GM04503 (cell line): ENCODE results near the gene GPR135.
"Not testable (repeated sequence)": the region's sequence is repeated elsewhere in the genome, so short reads cannot be mapped to it uniquely, and the experiment has no call there.

Experiments
- DNase-seq: peaks from one replicate; pipeline ENCODE4 v3.0.0-alpha.2; 2012; ENCODE audit warnings: low read depth

Gene GPR135

GRCh38 chr14:59474172-59474571 lies 9.0 kb upstream of the GPR135 start:
- DNase-seq, result no peak

- no peak for DNase-seq
Observed at GRCh38 chr14:59464486-59465315, 479 bp downstream of the GPR135 start.

DNA sequence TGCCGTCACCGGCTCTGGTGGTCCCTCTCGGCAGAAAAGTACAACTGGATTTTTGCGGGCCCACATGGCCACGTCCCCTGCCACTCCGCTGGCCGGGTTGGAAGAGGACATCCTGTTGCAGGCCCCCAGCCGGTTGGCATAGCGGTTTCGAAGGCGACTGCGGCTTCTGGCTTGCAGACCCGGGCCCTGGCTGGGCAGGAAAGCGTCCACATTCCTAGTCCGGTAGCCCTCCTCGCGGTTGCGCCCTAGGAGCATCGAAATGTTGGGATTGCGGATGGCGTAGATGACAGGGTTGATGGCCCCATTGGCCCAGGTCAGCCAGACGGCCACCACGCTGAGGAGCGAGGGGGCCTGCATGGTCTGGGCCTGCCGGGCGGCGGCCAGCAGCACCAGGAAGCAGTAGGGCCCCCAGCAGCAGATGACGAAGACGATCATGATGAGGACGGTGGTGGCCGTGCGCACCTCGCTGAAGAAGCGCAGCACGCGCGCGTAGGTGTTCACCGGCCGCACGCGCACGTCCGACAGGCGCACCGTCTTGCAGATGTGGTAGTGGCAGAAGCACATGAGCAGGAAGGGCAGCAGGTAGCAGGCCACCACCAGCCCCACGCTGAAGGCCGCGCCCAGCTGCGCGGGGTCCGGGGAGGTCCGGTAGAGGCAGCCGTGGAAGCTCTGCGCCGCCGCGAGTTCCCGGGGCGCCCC lies 1.2 kb downstream of the GPR135 start:
- no peak for DNase-seq

DNA sequence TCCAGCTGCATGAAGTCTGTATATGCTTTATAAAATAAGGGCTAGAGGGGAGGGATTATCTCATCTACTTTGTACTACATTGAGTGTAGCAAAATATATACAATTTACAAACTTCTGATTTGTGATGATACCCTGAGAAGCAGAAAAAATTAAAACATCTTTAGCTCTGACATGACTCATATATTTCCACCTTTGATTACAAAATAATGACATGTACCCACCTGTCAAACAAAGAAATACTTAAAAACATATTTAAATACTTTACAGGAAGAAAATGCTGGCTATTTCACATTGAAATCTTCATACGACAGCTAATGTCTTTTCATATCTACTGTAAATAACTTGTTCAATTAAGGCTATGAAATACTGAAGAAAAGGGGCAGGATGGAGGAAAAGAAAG lies 3.3 kb downstream of the GPR135 start:
- DNase-seq, result no peak

GRCh38 chr14:59460378-59460777 lies 4.8 kb downstream of the GPR135 start:
- no peak for DNase-seq

DNA sequence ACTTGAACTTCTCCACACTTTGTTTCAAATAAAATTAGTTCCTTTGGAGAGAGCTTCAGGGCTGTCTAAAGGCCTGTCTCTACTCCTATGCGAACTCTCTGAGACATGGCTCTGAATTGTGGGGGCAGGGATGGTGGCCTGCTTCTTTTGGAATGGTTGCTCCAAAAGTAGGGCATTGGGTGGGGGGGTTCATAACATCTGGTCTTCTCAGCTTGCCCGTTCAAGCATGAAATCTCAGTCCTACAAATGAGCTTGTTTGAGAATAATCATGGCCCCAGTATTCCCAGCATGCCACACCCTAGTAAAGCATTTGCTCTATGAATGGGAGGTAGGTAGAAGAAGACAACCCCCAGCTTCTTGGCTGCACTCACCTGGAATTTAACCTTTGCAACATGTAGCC lies 6.7 kb downstream of the GPR135 start:
- DNase-seq, result no peak

GRCh38 chr14:59455411-59455810 lies 9.8 kb downstream of the GPR135 start:
- DNase-seq, result peak; percentile 71

DNA sequence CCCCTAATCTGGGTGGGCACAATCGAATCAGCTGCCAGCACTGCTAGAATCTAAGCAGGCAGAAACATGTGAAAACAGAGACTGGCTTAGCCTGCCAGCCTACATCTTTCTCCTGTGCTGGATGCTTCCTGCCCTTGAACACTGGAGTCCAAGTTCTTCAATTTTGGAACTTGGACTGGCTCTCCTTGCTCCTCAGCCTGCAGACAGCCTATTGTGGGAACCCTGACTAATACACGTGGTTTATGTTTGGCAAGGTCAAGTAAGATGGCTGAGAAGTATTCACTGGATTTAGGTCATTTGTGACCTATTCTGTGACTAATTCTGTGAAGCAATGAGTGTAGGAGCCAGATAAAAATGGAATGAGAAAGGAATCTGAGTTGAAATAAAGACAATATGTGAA lies 11.0 kb downstream of the GPR135 start:
- peak; percentile 96 for DNase-seq

DNA sequence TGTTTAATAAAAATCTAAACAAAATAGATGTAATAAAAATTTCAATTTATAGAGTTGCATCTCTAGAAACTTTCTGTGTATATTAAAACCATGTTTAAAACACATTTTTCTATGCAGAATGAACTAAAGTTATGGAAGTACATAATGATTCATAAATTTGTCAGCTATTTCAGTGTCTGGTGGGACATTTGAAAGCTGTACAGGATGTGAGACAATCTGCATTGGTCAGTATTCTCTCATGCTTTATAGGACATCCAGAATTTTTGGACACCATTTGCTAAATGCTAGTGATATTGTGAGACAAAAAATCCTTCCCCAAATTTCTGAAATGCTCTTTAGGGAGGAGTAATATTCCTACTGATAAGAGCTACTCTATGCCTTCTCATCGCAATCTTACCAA lies 13.3 kb downstream of the GPR135 start:
- DNase-seq, result no peak

DNA sequence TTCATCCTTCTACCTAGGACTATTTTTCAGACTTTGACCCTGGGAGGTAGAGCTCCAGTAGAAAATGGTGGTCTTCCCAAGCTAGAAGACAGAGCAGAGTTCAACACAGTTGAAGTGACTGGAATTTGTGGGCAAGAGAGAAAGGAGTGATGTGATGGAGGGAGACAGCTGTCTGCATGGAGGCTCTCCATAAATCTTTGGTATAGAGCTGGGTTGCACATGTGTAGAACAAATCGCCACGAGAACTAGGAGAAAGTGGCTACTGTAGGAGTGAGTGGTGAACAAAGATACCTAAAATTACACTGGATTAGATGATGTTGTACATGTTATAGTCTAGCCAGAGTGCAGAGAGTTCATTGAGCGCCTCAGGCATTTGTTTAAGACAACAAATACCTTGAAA lies 14.5 kb downstream of the GPR135 start:
- no peak for DNase-seq

DNA sequence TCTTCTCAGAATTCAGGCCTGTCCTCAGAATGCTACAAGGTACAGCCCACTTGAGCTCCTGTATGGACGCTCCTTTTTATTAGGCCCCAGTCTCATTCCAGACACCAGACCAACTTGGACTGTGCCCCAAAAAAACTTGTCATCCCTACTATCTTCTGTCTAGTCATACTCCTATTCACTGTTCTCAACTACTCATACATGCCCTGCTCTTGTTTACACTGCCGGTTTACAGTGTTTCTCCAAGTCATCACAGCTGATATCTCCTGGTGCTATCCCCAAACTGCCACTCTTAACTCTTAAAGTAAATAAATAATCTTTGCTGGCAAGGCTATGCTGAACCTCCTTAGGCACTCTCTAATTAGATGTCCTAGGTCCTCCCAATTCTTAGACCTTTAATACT lies 16.5 kb downstream of the GPR135 start:
- not testable (repeated sequence) for DNase-seq

DNA sequence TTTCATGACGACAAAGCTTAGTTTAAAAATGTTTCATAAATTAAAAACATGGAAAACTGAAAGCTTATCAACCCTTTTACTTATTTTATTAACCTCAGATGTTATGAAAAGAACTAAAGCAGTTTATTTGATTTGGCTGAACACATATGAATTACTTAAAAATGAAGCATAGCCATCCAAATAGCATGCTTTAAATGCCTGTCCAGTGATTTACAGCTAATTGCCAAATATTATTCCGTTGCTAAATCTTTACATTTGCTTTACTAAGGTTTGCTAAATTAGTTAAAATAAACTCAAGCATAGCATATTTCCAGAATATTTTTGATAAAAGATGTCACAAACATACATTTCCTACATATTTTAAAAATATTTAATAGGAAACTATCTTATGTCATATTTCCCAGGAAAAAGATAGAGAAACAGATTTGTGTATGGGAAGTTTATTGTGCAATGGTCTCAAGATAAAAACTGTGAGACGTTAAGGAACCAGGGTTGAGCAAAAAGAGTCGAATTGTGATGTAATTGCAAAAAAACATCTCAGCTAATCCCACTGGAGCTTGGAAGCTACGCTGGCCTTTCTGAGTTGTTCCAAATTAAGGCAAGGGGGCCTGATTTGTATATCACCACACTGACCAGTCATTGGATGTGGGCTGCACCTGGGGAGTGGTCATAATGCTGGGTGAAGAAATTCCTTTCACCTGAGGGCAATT lies 25.8 kb downstream of the GPR135 start:
- no peak for DNase-seq

DNA sequence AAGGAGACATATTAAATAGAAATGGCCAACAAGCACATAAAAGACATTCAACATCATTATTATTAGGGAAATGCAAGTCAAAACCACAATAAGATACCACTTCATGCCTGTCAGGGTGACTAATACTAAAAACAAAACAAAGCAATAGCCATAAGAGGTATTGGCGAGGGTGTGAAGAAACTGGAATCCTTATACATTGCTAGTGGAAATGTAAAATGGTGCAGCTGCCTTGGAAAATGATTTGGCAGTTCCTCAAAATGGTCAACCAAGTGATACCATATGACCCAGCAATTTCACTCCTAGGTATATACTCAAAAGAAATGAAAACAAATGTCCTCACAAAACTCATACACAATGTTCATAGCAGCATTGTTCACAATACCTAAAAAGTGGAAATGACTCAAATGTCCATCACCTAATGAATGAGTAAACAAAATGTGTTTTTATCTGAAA lies 27.0 kb downstream of the GPR135 start:
- no peak for DNase-seq

- no peak for DNase-seq
Observed at GRCh38 chr14:59435987-59436386, 29.2 kb downstream of the GPR135 start.

DNA sequence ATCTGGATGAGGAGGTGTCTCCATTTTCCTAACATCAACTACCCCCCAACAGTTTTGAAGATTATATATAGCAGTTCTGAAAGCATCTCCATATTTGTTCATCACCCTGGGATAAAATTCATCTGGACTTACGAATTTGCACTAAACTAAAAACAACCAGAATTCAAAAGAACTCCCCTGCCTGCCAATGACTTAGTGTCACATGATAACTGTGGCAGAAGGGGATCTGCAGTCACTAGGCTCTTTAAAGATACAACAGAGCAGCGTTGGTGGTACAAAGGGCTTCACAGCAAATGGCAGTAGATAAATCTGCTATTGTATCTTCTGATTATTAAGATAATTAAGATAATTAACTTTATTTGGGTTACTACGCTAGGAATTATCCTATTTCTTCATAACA lies 30.1 kb downstream of the GPR135 start:
- no peak for DNase-seq

DNA sequence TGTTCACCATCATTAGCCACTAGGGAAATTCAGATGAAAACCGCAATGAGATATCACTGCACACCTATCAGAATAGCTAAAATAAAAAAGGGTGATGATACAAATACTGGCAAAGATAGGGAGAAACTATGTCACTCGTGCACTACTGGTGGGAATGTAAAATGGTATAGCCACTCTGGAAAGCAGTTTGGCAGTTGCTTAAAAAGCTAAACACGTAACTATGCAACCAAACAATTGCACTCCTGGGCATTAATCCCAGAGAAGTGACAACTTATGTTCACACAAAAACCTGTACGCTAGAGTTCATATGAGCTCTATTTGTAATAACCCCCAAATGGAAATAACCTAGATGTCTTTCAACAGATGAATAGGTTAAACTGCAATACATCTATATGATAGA lies 35.4 kb downstream of the GPR135 start:
- no peak for DNase-seq

DNA sequence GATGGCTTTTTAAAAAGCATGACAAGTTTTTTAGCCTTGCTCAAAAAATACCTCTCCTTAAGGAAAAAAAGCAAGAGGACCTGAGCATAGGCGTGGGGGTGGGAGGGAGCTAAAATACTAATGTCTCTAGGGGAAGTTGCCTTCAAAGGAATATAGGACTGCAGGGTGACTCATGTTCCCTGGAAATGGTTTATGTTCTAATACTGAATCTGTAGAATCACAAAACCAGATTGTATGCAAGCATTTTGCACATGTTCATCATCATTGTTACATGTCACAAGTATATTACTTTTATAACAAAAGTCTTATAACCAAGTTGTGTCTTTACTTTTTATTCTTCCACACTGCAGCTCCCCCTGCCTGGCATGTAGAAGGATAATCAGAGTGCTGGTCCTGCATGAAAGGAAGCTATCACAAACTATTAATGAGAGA lies 36.6 kb downstream of the GPR135 start:
- DNase-seq, result no peak

DNA sequence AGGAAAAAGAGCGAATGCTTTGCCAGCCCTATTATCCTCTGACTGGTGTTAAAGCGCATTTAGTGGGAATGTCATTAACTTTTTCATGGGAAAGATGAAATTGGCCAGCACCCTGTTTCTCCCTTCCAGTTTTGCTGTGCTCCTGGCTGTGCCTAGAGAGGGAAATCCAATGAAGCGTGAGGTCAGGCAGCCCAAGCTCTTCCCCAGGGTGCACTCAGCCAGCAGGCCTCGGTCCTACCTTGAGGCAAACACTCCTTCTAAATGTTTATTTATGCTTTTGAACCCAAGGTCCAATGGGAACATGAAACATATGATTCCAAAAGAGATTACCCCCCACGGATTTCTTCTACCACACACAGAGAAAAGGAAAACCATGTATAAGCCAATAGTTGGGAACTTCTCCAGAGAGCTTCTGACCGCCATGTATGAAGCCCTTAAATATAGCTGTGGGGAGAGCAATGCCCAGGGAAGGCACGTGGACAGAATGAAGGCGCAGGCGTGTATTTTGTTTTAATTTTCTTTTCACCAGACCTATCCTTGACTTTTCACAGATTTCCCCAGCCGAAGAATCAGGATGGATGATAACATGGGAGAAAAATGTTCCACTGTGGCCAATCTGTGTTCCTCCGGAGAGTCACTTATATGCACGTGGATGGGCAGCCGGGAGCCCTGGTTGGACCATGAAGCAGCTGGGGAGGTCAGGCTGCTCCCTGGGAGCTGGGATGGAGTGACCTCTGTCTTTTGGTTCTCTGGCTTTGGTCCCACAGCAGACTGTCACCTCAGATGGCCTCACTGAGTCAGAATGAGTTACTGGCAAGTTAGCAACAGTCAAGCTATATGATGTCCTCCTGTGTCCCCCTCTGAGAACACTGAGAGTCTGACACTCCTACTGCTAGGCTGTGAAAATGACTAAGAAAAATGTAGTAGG lies 37.3 kb downstream of the GPR135 start:
- no peak for DNase-seq

GRCh38 chr14:59425322-59425935 lies 39.8 kb downstream of the GPR135 start:
- no peak for DNase-seq

GRCh38 chr14:59424341-59425071 lies 40.7 kb downstream of the GPR135 start:
- no peak for DNase-seq
